HG03064 (cell line): ENCODE results near the gene VWCE.

Experiments
- ATAC-seq: cut with Tn5 transposase; IDR thresholded peaks from one replicate; pipeline ENCODE4 v1.9.1; 2021; ENCODE audit warnings: low read depth; ENCODE audit not compliant: unreplicated experiment

The VWCE gene

GRCh38 chr11:61331651-61332050 is 36.5 kb upstream of the VWCE start:
- ATAC-seq = no peak

- ATAC-seq = no peak
Observed at GRCh38 chr11:61329871-61330270, 34.8 kb upstream of the VWCE start.

- no peak for ATAC-seq
Observed at GRCh38 chr11:61328351-61328750, 33.2 kb upstream of the VWCE start.

- ATAC-seq = no peak
Observed at GRCh38 chr11:61327669-61328071, 32.6 kb upstream of the VWCE start.

- no peak for ATAC-seq
Observed at GRCh38 chr11:61325649-61326414, 30.7 kb upstream of the VWCE start.

GRCh38 chr11:61315260-61315659 is 20.1 kb upstream of the VWCE start:
- no peak for ATAC-seq

DNA sequence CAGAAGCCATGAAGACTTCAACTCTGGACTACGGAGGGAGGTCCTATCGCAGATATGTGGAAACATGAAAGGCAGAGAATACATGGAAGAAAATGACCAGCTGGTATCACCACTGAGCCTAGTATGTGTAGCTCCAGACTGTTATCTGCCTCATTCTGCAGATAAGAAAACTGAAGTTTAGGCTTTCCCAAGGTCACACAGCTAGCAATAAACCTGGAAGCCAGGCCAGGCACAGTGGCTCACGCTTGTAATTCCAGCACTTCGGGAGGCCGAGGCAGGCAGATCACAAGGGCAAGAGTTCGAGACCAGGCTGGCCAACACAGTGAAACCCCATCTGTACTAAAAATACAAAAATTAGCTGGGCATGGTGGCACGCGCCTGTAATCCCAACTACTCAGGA is 15.6 kb upstream of the VWCE start:
- no peak for ATAC-seq

- no peak for ATAC-seq
Observed at GRCh38 chr11:61309739-61310138, 14.6 kb upstream of the VWCE start.

DNA sequence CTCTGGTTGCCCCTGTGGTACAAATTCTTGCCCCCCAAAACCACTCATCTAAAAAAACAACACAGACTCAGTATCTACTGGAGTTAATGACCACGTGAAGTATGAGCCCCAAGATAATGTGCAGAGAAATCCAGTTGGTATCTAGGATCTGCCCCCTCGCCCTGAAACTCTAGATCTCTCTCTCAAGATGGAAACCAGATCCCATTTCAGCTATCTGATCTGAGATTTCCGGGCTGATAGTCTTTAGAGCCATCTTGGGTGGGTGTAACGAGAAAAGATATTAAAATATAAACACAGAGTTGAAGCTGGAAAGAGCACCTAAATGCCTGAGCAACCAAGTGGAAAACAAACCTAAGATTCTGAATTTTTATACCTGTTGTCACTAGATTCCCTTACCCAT is 14.0 kb upstream of the VWCE start:
- no peak for ATAC-seq

- no peak for ATAC-seq
Observed at GRCh38 chr11:61307354-61307753, 12.2 kb upstream of the VWCE start.

- ATAC-seq = no peak
Observed at GRCh38 chr11:61306221-61306620, 11.1 kb upstream of the VWCE start.

GRCh38 chr11:61305417-61305816 is 10.3 kb upstream of the VWCE start:
- ATAC-seq = no peak

DNA sequence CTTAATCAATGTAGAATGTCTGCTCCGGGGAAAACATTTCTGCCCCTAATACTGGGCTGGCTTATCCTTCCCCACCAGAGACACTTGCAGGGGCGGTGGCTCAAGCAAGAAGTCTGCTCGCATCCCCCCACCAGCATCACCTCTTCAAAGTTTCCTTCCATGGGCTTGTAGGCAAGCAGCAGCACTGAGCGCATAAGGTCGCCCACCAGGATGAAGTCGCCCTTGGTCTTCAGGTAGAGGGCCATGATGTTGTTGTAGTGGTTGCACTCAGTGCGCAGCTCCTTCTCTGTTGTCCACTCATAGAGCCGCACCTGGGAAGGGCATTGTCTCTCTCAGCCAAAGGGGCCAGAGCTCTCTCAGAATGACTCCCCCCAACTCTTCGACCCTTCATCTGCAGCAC is 8.6 kb upstream of the VWCE start:
- no peak for ATAC-seq

GRCh38 chr11:61302550-61302949 is 7.4 kb upstream of the VWCE start:
- no peak for ATAC-seq

DNA sequence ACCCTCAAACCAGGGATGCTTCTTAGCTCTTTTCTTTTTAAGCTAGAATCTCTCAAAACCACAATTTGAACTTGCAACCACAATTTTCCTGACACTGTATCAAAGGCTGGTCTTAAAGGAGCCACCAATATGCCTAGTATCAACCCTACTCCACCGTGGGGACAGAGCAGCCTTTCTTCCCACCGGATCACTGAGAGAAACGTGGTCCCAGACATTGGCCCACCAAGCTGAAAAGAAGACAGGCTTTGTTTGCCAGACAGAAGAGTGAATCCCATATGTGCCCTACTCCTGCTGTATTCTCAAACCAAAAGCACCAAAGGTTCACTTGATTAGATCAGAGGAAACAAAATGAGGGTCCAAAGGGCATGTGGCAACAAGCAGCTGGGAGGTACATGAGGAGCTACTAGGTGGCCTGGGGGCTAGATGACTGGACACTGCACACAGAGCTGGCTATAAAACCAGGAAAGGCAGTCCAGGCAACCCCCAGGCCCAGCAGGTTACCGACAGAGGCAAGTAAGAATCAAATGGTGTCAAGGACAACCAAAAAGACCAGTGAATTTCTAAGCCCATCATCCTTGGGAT is 3.6 kb upstream of the VWCE start:
- no peak for ATAC-seq

GRCh38 chr11:61297746-61298145 is 2.6 kb upstream of the VWCE start:
- ATAC-seq = no peak

- ATAC-seq = no peak
Observed at GRCh38 chr11:61297341-61297740, 2.2 kb upstream of the VWCE start.

GRCh38 chr11:61295596-61295926 is 445 bp upstream of the VWCE start:
- ATAC-seq = no peak

DNA sequence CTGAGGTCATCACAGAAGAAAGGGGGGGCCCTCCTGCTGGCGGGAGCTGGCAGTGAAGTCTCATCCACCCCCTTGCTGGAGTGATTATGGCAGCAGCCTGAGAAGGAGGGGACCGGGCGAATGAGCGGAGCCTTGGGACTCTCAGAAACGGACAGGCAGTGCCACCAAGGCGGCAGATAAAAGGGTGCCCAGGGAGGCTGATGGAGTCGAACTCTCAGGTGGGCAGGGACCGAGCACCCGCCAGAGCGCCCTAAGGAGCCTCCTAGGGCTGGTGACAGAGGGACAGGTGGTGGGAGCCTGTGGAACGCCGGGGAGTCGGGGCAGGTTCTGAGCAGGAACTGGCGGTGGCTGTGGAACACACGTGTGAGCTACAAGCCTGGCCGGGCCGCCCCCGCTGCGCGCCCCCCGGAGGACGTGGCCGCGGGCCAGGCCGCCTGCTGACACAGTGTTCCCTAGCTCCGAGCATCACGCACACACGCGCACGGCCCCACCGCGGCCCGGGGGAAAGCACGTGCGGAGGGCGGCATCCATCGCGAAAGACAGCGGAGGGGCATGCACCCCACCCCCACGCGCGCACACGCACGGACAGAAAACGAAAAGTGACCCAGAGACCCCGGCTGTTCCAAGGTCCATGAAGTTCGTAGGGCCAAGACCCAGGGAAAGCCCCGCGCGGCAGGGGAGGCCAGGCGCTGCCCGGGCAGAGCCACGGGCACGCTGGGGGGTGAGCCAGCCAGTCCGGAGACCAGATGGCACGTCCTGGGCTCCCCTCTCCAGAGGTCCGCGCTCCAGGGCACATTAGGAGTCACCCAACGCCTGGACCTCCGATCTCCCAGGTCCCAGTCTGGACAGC is 1.0 kb downstream of the VWCE start:
- peak; percentile 36 for ATAC-seq

DNA sequence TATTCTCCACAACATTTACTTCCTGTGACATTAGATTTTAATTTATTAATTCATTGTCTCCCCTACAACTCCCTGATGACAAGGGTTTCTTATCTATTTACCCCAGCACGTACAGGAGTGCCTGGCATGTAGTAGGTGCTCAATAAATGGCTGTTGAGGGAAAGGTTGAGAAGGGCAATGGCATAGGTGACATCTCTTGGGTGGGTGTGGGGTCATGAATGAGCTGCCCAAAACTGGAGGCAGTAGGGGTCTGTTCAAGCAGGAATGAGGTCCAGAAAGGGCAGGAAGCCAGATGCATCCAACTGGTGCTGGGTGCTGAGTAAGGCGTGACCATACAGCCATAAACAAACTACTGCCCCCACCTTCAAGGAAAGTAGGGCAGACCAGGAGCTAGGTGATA is 2.8 kb downstream of the VWCE start:
- no peak for ATAC-seq

DNA sequence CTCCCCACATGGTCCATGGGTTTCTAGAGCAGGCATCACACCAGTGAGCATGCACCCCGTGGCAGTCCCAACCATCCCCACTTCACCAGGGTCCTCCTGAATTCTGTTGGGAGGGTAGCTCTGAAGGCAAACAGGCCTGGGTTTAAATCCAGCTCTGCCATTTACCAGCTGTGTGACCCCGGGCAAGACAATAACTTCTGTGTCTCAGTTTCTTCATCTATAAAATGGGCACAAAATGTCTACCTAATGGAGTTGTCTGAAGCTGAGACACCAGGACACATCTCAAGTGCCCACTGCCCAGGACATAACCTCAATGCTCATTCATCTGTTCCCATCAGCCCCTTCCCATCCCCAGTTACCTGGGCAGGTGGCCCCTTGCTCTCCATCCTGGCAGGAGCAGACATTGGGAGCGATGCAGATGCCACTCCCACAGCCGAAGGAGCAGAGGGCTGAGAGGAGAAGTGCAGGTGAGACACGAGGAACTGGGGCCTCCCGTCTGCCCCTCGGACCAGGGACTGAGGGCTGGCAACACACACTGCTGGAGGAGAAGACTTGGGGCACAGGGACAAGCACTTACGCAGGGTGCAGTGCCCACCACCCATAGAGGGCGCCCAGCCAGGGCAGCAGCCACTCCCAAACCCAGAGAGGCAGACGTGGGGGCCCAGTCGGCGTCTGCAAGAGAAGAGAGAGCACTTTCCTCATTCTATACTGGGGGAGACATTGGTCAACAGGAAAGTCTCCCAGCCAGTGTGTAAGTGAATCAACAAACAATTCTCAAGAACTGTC is 4.0 kb downstream of the VWCE start:
- ATAC-seq = no peak
